Middle frontal gyrus (tissue), 1 donor: ENCODE measurements around the gene NINJ2.
"Not testable (repeated sequence)": the region's sequence is repeated elsewhere in the genome, so short reads cannot be mapped to it uniquely, and the experiment has no call there.

Experiments used
- DNase-seq: peaks from one replicate; pipeline ENCODE4 v3.0.0-alpha.2; 2015; ENCODE audit warnings: low spot score; ENCODE audit errors: extremely low spot score

NINJ2 gene

DNA sequence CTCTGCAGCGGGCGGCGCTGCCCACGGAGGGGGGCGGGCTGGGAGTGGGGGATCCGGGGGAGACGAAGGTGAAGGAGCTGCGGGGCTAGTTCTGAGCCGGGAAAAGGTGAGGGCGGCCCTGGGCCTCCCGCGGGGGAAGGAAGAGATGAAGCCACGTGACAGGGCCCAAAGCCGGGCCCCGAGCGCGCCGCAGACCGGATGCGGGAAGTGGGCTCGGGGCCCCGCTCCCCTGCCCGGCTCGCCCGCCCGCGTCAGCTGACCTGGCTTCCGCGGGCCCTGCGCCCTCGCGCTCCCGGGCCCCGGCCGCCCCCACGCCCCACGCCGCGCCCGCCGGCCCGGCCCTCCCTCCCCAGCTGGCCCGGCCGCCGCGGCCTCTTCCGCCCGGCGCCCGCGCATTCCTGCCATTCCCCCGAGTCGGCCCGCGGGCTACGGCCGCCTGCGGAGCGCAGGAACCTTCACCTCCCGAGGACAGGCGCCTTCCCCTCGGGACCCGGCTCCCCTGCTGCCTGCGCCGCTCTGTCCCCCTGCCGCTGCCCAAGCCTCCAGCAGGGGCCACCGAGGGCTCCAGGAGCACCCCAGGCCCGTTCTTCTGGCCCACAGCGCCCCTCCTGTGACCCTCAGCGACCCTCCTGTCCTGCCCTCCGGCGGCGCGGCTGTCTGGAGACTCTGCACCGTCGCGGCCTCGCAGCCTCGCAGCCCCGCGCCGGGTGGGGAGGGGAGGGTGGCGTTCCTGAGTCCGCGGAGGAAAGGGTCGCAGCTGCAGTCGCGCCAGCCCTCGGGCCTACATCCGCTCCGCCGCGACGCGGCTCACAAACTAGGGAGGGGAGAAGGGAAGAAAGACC is 20.4 kb downstream of the NINJ2 start:
- peak; percentile 33 for DNase-seq

DNA sequence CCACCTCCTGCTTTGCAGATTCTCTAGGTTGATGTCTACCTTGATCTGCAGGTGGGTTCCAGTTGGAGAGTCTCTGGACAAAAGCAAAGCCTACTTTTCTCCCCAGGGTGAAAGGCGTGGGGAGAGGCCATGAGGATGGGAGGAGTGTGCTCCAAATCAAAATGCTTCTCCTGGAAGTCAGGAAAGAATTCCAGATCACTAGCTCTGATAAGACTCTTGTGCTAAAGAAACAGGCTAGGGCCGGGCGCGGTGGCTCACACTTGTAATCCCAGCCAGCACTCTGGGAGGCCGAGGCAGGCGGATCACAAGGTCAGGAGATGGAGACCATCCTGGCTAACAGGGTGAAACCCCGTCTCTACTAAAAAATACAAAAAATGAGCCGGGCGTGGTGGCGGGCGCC is 21.9 kb downstream of the NINJ2 start:
- not testable (repeated sequence) for DNase-seq

DNA sequence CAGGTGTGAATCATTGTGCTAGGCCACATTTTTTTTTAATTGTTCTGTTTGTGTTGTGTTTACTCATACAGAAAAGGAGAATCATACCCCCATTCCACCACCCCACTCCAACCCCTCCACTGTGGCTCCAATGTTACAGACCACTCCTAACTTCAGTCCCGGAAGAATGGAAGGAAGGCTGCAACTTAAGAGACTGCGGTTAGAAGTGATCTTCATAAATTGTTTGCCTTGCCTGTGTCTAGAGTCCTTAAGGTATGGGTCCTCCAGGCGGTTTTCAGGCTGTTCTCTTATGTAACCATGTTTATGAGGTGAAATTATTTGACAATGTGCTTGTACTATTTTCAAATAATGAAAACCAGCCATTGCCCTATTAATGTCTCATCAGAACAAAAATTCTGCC is 22.5 kb downstream of the NINJ2 start:
- DNase-seq: no peak

DNA sequence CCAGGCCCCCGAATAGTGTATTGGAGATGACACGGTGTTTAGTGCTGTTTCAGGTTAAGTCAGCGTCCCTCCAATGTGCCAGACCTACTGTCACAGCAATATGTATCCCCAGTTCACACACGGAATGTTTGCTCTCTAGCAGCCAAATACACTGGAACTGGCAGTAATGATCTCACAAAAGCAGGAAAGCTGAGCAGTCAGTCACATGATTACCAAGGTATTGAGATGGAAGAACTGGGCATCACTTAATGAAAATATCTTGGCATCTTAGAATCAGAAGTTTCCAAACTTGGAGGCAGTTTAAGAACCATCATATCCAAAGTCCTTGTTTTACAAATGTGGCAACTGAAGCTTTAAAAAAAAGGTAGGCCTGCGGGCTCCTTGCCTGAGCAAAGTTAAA is 23.3 kb downstream of the NINJ2 start:
- DNase-seq: no peak

GRCh38 chr12:639566-639965 is 23.7 kb downstream of the NINJ2 start:
- no peak for DNase-seq

DNA sequence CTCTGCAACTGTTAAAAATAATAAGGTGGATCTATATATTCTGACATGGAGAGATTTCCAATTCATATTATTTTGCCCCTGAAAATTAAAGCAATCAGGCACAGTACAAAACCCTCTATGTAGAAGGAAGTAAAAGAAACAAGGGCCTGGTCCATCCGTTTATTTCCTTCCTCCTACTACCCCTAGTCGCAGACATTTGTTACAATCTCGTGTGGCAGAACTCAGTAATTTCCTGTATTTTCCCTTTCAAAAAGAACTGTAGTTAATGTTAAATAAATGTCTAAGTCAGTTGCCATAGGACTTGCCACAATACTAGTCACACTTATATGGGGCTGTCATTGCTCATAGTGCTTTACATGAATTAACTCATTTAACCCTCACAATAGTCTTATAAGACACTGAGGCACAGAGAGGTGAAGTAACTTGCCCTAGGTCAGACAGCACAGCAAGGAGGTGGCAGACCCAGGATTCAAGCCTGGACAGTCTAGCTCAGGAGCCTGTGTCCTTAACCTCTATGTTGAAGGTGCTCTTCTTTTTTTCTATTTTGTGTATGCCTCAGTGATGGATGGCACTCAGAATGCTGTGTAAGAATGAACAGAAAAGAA is 24.2 kb downstream of the NINJ2 start:
- DNase-seq: no peak

DNA sequence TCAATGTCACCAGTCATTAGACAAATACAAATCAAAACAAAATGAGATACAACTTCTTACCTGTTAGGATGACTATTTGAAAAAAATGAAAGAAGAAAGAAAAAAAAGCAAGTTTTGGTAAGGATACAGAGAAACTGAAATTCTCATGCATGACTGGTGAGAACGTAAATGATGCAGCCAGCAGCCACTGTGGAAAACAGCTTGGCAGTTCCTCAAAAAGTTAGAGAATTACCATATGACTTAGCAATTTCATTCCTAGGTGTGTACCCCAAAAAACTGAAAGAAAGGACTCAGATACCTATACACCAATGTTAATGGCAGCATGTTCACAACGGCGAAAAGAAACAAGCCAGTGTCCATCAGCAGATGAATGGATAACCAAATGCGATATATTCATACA is 26.6 kb downstream of the NINJ2 start:
- no peak for DNase-seq

DNA sequence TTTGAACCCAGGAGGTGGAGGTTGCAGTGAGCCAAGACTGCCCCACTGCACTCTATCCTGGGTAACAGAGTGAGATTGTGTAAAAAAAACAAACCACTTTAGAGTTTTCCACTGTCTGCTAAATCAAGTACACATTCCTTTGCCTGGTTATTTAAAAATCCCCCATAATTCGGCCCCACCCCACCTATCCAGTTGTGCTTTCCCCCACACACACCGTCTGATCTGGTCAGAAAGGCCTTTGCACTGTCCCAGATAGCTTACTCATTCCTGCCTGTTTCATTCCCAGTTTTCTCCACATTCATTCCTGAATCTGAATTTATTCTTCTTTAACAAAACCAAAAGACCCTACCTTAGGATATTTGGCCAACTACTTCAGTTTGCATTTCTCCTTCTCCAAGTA is 29.5 kb downstream of the NINJ2 start:
- no peak for DNase-seq

DNA sequence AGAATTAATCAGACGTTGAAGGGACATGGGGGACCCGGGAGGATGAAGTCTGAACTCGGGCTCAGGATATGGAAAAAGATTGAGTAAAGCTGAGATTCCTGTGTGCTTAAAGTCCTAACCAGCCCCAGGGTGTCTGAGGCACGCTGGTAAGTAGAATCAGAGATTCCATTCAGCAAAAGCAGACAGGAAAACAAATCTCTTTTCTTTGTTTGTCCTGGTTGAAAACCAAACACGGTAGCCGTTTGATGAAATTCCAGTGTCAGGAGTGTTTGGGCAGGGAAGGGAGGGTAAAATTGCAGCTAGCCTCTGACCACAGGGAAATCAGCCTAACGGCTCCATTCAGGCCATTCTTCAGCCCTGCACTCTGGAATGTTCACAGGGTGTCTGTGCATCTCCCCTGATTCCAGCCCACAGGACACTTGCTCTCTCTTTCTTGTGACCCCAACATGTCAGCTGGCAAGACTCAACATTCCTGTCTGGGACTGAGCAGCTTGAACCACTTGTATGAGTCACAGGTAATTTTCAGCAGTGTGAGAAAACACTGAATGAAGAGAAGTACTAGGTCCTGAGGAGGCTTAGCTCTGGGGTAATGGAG is 31.0 kb downstream of the NINJ2 start:
- no peak for DNase-seq

- no peak for DNase-seq
These were observed 32.3 kb downstream of the NINJ2 start for GRCh38 chr12:630656-631632.

GRCh38 chr12:628742-629078 is 34.5 kb downstream of the NINJ2 start:
- DNase-seq: not testable (repeated sequence)

- DNase-seq: no peak
These were observed 35.1 kb downstream of the NINJ2 start for GRCh38 chr12:627863-628741.

GRCh38 chr12:627285-627684 is 36.0 kb downstream of the NINJ2 start:
- DNase-seq: no peak

- no peak for DNase-seq
These were observed 37.2 kb downstream of the NINJ2 start for GRCh38 chr12:625998-626397.

DNA sequence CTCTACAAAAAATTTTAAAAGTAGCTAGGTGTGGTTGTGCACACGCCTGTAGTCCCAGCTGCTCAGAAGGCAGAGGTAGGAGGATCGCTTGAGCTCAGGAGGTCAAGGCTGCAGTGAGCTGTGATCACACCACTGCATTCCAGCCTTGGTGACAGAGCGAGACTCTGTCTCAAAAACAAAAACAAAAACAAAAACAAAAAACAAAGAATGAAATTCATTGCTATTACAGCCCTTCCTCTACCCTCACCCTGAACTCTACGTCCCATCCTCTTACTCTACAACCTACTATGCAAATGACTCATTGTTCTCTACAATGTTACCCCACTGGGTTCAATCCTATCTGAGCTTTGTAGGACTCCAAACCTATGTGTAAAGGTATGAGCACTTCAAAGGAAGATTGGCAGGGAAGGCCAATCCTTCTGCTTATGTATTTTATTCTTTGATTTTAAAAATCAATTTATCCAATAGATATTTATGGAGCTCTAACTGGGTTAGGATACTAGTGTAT is 39.3 kb downstream of the NINJ2 start:
- no peak for DNase-seq

- DNase-seq: no peak
These were observed 39.9 kb downstream of the NINJ2 start for GRCh38 chr12:623172-623864.

DNA sequence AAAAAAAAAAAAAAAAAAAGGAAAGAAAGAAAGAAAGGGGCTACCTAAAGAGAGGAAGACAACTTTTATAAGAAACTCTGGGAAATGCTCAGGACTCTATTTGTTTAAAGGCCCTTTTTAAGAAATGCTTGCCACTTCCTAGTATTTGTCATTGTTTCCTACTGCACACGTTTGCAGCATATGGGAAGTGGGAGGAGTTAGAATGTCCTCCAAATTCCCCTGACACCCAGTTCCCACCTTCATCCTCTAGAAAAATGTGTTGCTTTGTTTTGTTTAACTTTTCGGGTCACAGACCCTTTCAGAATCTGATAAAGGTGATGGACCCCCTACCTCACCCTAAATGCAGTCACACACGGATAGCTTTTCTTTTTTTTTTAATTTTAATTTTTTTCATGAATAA is 40.8 kb downstream of the NINJ2 start:
- DNase-seq: no peak

DNA sequence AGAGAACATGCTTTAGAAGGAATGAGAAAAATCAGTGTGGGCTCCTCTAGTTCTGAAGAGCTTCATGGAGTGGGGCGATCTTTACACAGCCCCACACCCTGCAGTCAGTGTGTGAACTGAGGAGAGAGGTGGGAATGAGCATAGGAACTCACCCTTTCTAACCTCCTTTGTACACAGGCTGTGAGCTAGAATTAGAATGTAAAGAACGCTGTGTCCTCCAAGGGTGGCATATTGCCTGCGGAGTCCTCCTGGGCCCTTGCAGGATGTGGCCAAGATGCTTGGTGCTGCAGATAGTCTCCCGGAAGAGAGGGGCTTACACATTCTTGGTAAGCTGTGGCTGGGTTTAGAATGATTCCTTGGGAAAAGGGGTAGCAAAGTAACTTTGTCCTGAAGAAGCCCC is 43.9 kb downstream of the NINJ2 start:
- no peak for DNase-seq

GRCh38 chr12:618605-619004 is 44.6 kb downstream of the NINJ2 start:
- DNase-seq: no peak
